ENCODE data around the gene HMCN1.

- TF ChIP-seq MXI1 (IDR thresholded peaks at IDR 0.05; ENCODE audit: low read depth, low read length) (no peak), CTCF (IDR thresholded peaks at IDR 0.05) (no peak), EZH2phosphoT487 (IDR thresholded peaks at IDR 0.05; ENCODE audit: borderline replicate concordance, low read depth) (no peak), RCOR1 (IDR thresholded peaks at IDR 0.05; ENCODE audit: low read length) (no peak), TAF1 (IDR thresholded peaks at IDR 0.05; ENCODE audit: borderline replicate concordance, low read depth, low read length) (no peak), SIN3A (IDR thresholded peaks at IDR 0.05; ENCODE audit: borderline replicate concordance, low read depth, low read length) (no peak), EP300 (IDR thresholded peaks at IDR 0.05; ENCODE audit: borderline replicate concordance in 1 of 2, low read depth in 1 of 2, low read length in 1 of 2) (peak in 1 of 2 experiments; percentile 26; a peak in 1 of 4 replicates), REST (IDR thresholded peaks at IDR 0.05; ENCODE audit: low read depth, low read length) (no peak), USF2 (IDR thresholded peaks at IDR 0.05; ENCODE audit: borderline replicate concordance, low read depth, low read length) (no peak), MAX (IDR thresholded peaks at IDR 0.05; ENCODE audit: low read depth) (no peak)
These were observed 262.0 kb downstream of the HMCN1 start for GRCh38 chr1:185996211-185996610.
